Endothelial cell of hepatic sinusoid (primary cell): Measurements from ENCODE around the gene RPTOR.
"Not testable (repeated sequence)": the region's sequence is repeated elsewhere in the genome, so short reads cannot be mapped to it uniquely, and the experiment has no call there.

ENCODE experiments used
- in situ Hi-C: cut with HindIII; loops from 2 replicates; pipeline ENCODE4 v1.10.0; 2017; ENCODE audit warnings: low sequenced_read_pairs

The RPTOR gene

GRCh38 chr17:80544655-80545498 is at the start of gene RPTOR:
Gene RPTOR, plus strand, starts transcription at chr17:80544838. Its CDS starts 792 bp downstream, at chr17:80545630.
- in situ Hi-C loops = loop anchor here (10.0 kb wide), 1 partner anchor 50 kb away; no protein-coding TSS in a partner anchor

DNA sequence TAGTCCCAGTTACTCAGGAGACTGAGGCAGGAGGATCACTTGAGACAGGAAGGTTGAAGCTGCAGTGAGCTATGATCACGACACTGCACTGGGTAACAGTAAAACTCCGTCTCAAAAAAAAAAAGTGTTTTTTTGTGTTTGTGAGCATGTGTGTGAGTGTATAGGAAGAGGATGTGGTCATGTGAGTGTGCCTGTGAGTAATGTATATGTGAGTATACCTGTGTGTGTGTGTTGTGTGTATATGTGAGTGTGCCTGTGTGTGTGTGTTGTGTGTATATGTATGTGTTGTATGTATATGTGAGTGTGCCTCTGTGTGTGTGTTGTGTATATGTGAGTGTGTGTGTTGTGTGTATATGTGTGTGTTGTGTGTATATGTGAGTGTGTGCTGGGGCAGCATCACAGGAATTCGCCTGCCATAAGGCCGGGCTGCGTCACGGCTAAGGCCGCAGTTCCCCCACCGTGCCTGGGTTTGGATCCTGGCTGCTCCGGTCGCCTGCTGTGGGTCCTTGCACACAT is 46.9 kb upstream of the RPTOR start:
- in situ Hi-C loops = loop anchor here (10.0 kb wide), 2 partner anchors 47 to 97 kb away; partner anchors contain the start of gene RPTOR

DNA sequence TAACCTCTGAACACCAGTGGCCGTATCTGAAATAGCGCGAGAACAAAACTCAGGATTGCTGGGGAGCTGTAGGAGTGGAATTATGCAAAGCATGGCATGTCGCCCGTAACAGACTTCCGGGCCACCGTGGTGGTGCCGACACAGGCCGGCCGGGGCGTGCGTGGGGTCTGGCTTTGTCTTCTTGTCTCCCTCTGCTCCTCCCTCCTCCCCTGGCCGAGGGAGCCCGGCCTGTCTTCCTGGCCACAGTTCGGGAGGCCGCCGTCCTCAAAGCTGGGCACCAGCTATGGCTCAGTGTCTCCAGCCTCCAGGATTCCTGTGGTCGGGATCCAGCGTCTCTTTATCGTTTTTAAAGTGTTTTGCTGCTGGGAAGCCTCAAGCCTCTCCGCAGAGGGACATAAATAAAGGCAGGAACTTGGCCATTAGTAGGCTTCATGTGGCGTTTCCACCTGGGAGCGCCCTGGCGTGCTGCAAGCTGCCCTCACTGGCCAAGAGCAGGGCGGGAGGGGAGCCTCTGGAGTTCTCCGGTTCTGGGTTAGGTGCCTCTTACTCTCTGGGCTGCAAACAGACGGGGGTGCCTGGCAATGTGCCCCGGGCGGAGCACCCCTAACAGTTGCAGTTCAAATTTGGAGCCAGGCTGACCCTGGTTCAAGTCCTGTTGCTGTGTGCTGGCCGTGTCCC is 46.3 kb upstream of the RPTOR start:
- in situ Hi-C loops = loop anchor here (10.0 kb wide), 2 partner anchors 46 to 96 kb away; partner anchors contain the start of gene RPTOR

DNA sequence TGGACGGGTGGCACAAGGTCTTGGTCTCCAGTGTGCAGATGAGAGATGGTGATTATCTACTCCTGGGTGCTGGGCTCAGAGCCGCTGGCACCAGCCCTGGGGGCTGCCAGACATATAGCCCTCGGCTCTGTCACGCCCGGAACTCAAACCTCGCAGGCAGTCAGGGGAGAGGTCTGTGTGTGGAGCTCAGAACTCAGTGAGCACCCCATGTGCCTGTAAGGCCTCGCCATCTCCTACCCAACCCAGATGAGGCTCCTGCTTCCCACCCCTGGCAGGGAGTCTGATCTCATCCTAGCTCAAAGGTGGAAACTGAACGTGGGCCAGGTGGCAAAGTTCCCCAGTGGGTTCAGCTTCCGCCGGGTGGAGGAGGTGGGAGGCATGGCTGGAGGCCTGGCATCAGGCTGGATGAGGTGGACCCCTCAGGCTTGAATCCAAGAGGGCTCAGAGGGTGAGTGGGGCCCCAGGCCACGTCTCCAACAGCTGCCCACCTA is 45.7 kb upstream of the RPTOR start:
- in situ Hi-C loops = loop anchor here (10.0 kb wide), 2 partner anchors 46 to 96 kb away; partner anchors contain the start of gene RPTOR

DNA sequence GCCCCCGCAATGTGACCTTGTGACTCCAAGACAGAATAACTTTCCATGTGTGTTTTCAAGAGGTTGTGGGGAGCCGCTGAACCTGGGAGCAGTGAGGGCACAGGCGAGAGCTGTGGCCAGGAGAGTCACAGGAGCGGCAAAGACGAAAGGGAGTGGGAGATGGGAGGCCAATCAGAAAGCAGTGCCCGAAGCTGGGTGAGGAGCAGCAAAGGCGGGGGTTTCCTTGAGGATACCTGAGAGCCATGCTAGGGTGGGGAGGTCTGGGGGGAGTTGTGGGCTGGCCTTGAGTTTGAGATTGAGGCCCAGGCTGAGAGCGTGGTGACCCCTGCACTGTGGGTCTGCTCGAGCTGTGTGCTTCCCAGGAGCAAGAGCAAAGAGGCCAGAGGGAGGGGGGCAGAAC is 45.1 kb upstream of the RPTOR start:
- in situ Hi-C loops = loop anchor here (10.0 kb wide), 2 partner anchors 45 to 95 kb away; partner anchors contain the start of gene RPTOR

DNA sequence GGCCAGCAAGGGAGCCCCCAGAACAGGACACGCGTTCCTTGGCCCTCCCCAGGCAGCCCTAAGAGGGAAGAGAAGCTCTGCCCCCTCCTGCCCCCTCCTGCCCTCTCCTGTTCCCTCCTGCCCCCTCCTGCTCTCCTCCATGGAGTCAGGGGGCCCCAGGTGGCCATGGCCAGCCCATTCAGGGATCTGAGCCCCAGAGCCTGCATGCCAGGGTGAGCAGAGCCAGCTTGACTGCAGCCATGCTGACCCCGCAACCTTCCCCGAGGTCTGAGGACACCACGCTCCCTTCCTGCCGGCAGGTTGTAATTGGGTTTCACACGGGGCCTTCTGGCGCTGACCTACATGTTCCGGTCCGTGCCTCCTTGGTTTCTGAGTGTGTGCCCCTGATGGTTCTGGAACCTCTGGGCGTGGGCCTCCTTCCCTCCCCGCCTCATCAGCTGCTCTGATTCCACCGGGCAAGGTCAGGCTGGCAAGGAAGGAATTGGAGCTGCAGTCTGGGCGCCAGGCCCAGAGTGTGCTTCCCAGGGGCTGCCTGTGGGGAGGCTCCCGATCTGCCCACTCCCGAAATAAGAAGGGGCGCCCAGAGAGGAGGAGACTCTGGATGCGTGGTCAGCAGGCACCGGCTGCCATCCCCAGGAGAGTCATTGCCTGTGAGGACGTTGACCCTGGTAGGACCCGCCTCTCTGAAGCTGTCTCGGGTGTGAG is 44.5 kb upstream of the RPTOR start:
- in situ Hi-C loops = loop anchor here (10.0 kb wide), 2 partner anchors 45 to 95 kb away; partner anchors contain the start of gene RPTOR

DNA sequence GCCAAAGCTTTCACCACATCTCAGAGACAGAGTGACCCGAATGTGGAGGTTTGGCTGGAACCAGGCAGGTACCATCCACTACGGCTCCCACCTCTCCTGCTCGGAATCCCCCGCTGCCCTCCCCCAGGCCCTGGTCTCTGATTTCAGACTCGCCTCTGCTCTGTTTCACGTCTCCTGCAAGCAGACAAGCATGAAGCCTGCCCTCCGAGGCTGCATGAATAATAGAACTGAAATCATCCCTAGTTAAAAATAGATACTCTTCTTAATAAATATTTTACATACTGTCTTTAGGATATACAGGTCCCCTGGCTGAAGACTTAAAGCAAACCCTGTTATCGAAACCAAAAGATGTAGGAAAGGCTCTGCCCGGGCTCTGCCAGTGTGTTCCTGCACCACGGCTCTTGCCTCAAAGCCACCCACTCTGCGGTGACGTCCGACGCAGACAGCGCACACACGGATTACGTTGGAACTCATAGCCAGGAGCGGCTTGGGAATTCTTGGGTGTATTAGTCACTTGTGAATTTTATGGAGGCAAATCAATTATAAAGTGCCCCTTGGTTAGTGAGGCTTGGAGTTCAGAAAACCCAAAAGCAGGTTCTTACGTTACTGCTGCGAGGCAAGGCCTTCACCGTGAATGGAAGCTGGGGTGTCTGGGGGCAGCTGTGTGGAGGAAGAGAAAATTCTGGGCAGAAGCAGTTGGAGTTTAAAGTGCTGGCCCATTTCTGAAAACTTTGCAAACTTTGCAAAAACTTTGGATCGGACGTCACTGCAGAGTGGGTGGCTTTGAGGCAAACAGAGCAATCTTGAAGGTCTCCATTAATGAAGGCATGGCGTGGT is 42.7 kb upstream of the RPTOR start:
- in situ Hi-C loops = no loop called here

GRCh38 chr17:80502578-80502877 is 42.1 kb upstream of the RPTOR start:
- in situ Hi-C loops = no loop called here

GRCh38 chr17:80503031-80503430 is 41.6 kb upstream of the RPTOR start:
- in situ Hi-C loops = no loop called here

- in situ Hi-C loops = no loop called here
Measured at GRCh38 chr17:80503921-80504320, 40.7 kb upstream of the RPTOR start.

DNA sequence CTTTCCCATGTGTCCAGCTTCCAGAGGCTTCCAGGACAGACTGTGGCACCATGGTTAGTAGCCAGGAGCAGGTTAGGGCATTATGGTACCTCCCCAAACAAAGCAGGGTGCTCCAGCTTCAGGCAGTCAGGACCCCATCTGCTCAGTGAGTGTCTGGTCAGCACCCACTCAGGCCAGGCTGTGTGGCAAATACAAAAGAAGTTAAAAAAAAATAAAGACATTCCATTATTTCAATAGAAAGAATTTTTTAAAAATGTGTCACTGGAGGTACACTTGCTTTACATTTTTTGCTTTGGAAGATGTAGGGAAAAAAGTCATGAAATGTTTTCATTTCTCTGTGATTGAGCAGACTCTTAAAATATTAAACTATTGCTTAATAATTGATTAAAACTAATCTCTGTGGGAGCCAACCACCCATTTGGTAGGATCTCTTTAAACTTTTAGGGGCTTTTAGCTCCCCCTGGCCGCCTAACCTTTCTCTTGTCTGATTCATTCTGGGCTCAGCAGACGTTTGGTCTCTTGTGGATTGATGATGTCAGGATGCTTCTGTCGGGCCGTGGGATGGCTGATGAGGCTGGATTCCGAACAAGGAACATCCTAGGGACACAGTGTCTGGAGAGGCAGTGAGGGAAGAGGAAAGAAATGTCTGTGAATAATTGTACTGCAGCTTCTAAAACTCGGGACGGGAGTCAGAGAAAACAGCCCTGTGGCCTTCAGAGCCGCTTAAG is 39.8 kb upstream of the RPTOR start:
- in situ Hi-C loops = no loop called here

- in situ Hi-C loops = not testable (repeated sequence)
Measured at GRCh38 chr17:80507177-80507576, 37.5 kb upstream of the RPTOR start.

- in situ Hi-C loops = no loop called here
Measured at GRCh38 chr17:80507965-80508364, 36.7 kb upstream of the RPTOR start.

DNA sequence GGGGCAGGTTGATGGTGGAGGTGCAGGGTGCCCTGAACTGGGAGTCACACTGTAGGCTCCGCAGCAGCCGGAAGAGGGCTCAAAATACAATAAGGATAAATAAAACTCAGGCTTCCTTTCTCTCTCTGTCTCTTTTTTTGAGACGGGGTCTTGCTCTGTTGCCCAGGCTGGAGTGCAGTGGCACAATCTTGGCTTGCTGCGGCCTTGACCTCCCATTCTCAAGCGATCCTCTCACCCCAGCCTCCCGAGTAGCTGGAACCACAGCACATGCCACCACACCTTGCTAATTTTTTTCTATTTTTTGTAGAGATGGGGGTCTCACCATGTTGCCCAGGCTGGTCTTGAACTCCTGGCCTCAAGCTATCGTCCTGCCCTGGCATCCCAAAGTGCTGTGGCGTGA is 35.3 kb upstream of the RPTOR start:
- in situ Hi-C loops = no loop called here

- in situ Hi-C loops = no loop called here
Measured at GRCh38 chr17:80510132-80510531, 34.5 kb upstream of the RPTOR start.

DNA sequence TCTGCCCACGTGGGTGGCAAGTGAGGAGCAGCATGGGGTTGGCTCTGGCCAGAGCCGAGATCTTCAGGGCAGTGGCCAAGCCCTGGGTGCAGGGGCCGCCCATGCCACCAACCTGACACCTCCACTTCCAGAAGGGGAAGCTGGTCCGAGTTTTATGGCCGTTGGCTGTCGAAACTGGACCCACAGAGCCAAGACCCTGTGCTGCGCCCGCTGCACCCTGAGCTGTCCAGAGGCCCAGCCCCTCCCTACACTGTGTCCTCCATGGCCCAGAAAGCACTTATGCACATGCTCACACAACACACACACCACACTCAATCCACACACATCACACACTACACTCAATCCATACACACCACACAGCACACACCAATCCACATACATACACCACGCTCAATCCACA is 33.9 kb upstream of the RPTOR start:
- in situ Hi-C loops = no loop called here

GRCh38 chr17:80511222-80512180 is 33.1 kb upstream of the RPTOR start:
- in situ Hi-C loops = no loop called here

DNA sequence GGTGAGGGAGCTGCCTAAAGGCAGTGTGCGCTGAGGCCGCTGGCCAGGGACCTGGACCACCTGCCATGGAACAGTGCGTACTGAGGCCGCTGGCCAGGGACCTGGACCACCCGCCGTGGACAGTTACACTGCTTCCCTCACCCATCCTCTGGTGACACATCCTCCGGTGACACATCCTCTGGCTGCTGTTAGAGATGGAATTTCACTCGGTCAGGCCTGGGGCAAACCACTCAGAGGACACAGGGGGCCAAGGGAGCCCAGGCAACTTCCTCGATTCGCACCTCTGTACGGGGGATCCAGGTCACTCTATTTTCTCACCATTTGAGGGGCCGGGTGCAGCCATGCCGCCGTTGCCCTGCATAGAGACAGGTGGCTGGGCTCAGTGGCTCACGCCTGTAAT is 32.4 kb upstream of the RPTOR start:
- in situ Hi-C loops = no loop called here
